RWPE2 (cell line): ENCODE measurements around the gene MRTFA.
A peak's percentile ranks its signal among the peaks of the same experiment; 100 is the strongest.
"Not testable (repeated sequence)": the region's sequence is repeated elsewhere in the genome, so short reads cannot be mapped to it uniquely, and the experiment has no call there.

Experiments used
- ATAC-seq: fragments of 200-7000 bp; cut with Tn5 transposase; 3 replicates; pipeline ENCODE4 v1.9.1; 2021; ENCODE audit warnings: low read depth
- DNase-seq: peaks from one replicate; pipeline ENCODE4 v3.0.0-alpha.2; 2020; ENCODE audit warnings: low spot score
- H3K27ac ChIP-seq: fragments of 450-650 bp; 2 replicates; pipeline ENCODE4 v1.5.1; 2017; ENCODE audit warnings: mild to moderate bottlenecking; ENCODE audit not compliant: poor library complexity, severe bottlenecking
- H3K27me3 ChIP-seq: fragments of 250-450 bp; sonication (Bioruptor Pico); 2 replicates; pipeline ENCODE4 v1.5.1; 2021; ENCODE audit warnings: mild to moderate bottlenecking, moderate library complexity; ENCODE audit not compliant: insufficient read depth, poor library complexity, severe bottlenecking
- H3K36me3 ChIP-seq: fragments of 250-450 bp; sonication (Bioruptor Pico); 2 replicates; pipeline ENCODE4 v1.5.1; 2020; ENCODE audit warnings: low read depth, mild to moderate bottlenecking, moderate library complexity
- H3K4me1 ChIP-seq: fragments of 250-450 bp; sonication (Bioruptor Pico); 2 replicates; pipeline ENCODE4 v1.5.1; 2021; ENCODE audit warnings: mild to moderate bottlenecking, moderate library complexity; ENCODE audit not compliant: insufficient read depth, poor library complexity, severe bottlenecking
- H3K4me3 ChIP-seq: fragments of 250-450 bp; sonication (Bioruptor Pico); 2 replicates; pipeline ENCODE4 v1.5.1; 2021; ENCODE audit warnings: mild to moderate bottlenecking, moderate library complexity; ENCODE audit not compliant: severe bottlenecking
- H3K9me3 ChIP-seq: fragments of 250-450 bp; sonication (Bioruptor Pico); 2 replicates; pipeline ENCODE4 v1.5.1; 2021; ENCODE audit warnings: mild to moderate bottlenecking, moderate library complexity; ENCODE audit not compliant: severe bottlenecking
- TF ChIP-seq, protein P1 (sequence below): fragments of 450-650 bp; IDR thresholded peaks from one replicate; pipeline ENCODE4 v1.5.1; 2017; ENCODE audit warnings: mild to moderate bottlenecking, moderate library complexity; ENCODE audit not compliant: poor library complexity, severe bottlenecking

MRTFA gene

DNA sequence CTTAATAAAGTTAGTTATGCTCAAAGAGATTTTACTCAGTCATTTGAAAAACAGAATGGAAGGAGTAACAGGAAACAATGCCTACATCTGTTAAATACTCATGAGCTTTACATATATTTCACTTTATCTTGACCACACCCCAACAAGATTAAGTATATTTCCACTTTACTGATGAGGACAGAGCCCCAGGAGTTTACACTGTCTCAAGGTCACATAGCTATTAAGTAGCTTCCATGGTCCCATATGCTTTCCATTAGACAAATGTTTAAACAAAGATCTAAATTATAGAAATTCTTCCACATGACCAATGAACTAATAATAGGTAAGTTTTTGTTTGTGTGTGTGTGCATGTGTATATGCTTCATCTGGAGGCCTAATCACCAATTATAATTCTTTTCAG, 30.2 kb downstream of the MRTFA start:
- H3K27ac ChIP-seq: peak overlapping the region; percentile 34

DNA sequence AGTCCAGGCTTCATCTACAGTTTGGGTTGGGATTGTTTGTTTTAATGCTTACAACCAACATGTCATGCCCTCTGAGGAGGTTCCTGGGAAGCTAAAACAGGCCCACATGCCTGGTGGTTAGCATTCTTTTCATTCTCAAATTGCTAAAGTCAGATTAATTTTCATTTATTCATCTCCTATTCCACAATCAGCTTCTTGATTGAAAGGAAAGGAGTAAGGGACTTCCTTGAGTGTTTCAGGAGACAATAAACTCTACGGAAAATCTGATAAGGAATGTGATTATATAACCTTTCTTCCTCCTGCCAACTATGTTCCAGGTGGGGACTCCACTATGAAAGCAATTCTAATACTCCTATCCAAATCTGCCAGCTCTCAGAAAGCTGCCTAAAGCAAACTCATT, 30.8 kb downstream of the MRTFA start:
- no peak overlapping the region for H3K4me3 ChIP-seq
- TF ChIP-seq, protein P1, sequence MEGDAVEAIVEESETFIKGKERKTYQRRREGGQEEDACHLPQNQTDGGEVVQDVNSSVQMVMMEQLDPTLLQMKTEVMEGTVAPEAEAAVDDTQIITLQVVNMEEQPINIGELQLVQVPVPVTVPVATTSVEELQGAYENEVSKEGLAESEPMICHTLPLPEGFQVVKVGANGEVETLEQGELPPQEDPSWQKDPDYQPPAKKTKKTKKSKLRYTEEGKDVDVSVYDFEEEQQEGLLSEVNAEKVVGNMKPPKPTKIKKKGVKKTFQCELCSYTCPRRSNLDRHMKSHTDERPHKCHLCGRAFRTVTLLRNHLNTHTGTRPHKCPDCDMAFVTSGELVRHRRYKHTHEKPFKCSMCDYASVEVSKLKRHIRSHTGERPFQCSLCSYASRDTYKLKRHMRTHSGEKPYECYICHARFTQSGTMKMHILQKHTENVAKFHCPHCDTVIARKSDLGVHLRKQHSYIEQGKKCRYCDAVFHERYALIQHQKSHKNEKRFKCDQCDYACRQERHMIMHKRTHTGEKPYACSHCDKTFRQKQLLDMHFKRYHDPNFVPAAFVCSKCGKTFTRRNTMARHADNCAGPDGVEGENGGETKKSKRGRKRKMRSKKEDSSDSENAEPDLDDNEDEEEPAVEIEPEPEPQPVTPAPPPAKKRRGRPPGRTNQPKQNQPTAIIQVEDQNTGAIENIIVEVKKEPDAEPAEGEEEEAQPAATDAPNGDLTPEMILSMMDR: no peak
- no peaks in the 10 kb centered on the region for H3K27me3 ChIP-seq
- H3K4me1 ChIP-seq: peaks cover 39% of the 10 kb centered on the region
- no peaks in the 10 kb centered on the region for H3K9me3 ChIP-seq
- no peaks in the 10 kb centered on the region for H3K36me3 ChIP-seq
- H3K27ac ChIP-seq: peak overlapping the region; percentile 34
- ATAC-seq (no peak), DNase-seq (no peak)

More for the DNA sequence above, 30.2 kb downstream of the MRTFA start:
- Histone ChIP-seq H3K4me3 (no peak overlapping the region), H3K9me3 (no peaks in the 10 kb centered on the region), H3K4me1 (peaks cover 37% of the 10 kb centered on the region), H3K27me3 (no peaks in the 10 kb centered on the region), H3K36me3 (no peaks in the 10 kb centered on the region)
- TF ChIP-seq, protein P1: no peak
- no peak for DNase-seq
- no peak for ATAC-seq

DNA sequence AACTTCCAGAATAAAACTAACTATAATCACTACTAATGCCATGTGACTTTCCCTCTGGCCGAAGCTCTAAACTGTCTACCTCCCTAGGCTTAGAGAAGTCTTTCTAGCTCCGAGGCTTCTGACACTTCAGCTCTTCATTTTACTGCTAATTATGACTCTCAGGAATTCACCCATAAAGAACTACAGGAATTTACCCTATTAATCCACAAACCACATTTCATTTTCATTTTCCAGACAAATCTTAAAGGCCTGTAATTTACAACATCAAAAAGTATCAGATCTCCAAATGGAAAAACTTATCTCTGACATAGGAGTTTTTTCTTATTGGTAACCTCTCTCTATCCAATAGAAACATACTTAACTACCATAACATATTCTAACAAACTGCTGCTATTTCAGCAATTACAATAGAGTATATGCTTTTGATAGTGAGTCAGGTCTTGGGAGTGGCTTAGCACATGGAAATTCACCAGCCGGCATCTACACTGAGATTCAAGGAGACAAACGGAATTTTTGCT, 33.4 kb downstream of the MRTFA start:
- DNase-seq: no peak
- Histone ChIP-seq H3K27me3 (no peaks in the 10 kb centered on the region), H3K4me3 (no peak overlapping the region), H3K27ac (peak overlapping the region; percentile 78), H3K36me3 (no peaks in the 10 kb centered on the region), H3K4me1 (peaks cover 54% of the 10 kb centered on the region), H3K9me3 (no peaks in the 10 kb centered on the region)
- peak; percentile 82 for ATAC-seq
- TF ChIP-seq, protein P1: no peak

DNA sequence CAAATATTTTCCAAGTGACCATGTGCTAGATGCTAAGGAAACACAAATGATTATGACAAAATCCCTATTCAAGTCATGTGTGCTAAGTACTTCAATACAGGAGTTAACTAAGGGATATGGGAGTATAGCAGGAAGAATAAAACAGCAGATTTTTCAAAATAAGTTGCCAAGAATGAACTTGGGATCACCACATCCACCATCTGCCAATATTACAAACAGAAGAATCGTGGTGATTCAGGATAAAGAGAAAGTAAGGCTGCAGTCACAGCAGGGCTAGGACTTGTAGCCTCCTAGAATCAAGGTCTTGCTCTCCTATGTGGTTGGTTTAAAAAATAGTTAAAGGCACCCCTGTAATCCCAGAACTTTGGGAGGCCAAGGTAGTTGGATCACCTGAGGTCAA, 34.3 kb downstream of the MRTFA start:
- H3K27ac ChIP-seq: peak overlapping the region; percentile 78
- no peaks in the 10 kb centered on the region for H3K36me3 ChIP-seq
- H3K9me3 ChIP-seq: no peaks in the 10 kb centered on the region
- no peak for ATAC-seq
- no peaks in the 10 kb centered on the region for H3K27me3 ChIP-seq
- TF ChIP-seq, protein P1: no peak
- peaks cover 61% of the 10 kb centered on the region for H3K4me1 ChIP-seq
- H3K4me3 ChIP-seq: no peak overlapping the region
- no peak for DNase-seq

DNA sequence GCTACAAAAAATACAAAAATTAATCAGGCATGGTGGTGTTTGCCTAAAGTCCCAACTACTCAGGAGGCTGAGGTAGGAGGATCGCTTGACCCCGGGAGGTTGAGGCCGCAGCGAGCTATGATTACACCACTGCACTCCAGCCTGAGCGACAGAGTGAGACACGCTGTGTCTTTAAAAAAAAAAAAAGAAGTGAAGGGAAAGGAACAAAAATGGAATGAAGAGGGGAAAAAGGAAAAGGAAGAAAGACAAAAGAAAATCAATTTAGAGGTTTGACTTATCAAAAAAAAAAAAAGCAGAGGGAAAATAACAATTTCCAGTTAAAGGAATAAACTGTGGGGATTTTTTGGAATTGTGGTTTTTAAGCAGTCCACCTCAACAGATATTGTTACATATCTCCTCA, 36.8 kb downstream of the MRTFA start:
- DNase-seq (no peak), ATAC-seq (no peak)
- no peaks in the 10 kb centered on the region for H3K36me3 ChIP-seq
- no peaks in the 10 kb centered on the region for H3K27me3 ChIP-seq
- H3K4me1 ChIP-seq: peaks cover 73% of the 10 kb centered on the region
- peak overlapping the region; percentile 97 for H3K27ac ChIP-seq
- TF ChIP-seq, protein P1: no peak
- H3K4me3 ChIP-seq: no peak overlapping the region
- H3K9me3 ChIP-seq: no peaks in the 10 kb centered on the region

DNA sequence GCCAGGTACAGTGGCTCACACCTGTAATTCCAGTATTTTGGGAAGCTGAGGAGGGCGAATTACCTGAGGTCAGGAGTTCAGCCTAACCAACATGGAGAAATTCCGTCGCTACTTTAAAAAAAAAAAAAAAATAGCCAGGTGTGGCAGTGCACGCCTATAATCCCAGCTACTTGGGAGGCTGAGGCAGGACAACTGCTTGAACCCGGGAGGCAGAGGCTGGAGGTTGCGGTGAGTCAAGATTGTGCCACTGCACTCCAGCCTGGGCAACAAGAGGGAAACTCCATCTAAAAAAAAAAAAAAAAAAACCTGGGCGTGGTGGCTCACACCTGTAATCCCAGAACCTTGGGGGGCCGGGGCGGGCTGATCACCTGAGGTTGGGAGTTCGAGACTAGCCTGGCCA, 37.8 kb downstream of the MRTFA start:
- H3K4me1 ChIP-seq: peaks cover 77% of the 10 kb centered on the region
- not testable (repeated sequence) for H3K36me3 ChIP-seq, DNase-seq, H3K9me3 ChIP-seq, H3K4me3 ChIP-seq, H3K27me3 ChIP-seq, ATAC-seq
- H3K27ac ChIP-seq: peak overlapping the region; percentile 97
